Activated naive CD4-positive, alpha-beta T cell treated with anti-CD3 and anti-CD28 coated beads for 36 hours (primary cell): ENCODE measurements around the gene GGT7. TPM values are rescaled to one million over a fixed set of nuclear protein-coding genes. Genes with fewer than 3 reads are reported as not detected.

ENCODE experiments used
- CTCF ChIA-PET: fragments of 350-600 bp; sonication (Branson Sonifier 250); formaldehyde crosslinking; loops from one replicate; lab custom pipeline; 2021; ENCODE audit warnings: antibody characterized with exemption; lab: Charles Lee
- DNase-seq: peaks from one replicate; pipeline ENCODE4 v3.0.0-alpha.2; 2020
- H3K27ac Mint-ChIP-seq: one replicate; pipeline ENCODE4 v1.8.0; 2021; ENCODE audit warnings: mild to moderate bottlenecking, mixed read lengths
- H3K27me3 Mint-ChIP-seq: one replicate; pipeline ENCODE4 v1.8.0; 2021; ENCODE audit warnings: low read depth, mixed read lengths
- H3K36me3 Mint-ChIP-seq: one replicate; pipeline ENCODE4 v1.8.0; 2021; ENCODE audit warnings: low read depth, mixed read lengths
- H3K4me1 Mint-ChIP-seq: one replicate; pipeline ENCODE4 v1.8.0; 2021; ENCODE audit warnings: low read depth, mixed read lengths
- H3K4me3 Mint-ChIP-seq: one replicate; pipeline ENCODE4 v1.8.0; 2021; ENCODE audit warnings: mild to moderate bottlenecking, moderate library complexity, mixed read lengths
- H3K9me3 Mint-ChIP-seq: one replicate; pipeline ENCODE4 v1.8.0; 2021; ENCODE audit warnings: mixed read lengths
- intact Hi-C: fragments of 100-400 bp; cut with micrococcal nuclease; formaldehyde crosslinking; loops from one replicate; pipeline ENCODE4 v1.15.1; 2023
- total RNA-seq, 2 experiments: library from RNA; stranded (reverse); gene quantifications; one replicate each; pipeline ENCODE4 v1.2.3, GENCODE V29; 2021

The GGT7 gene
- total RNA-seq, 2 experiments from 2014 or later = 14.8 to 15.0 TPM

- DNase-seq = no peak
- CTCF ChIA-PET = interaction anchor here (0.6 to 1.1 kb wide), 2 partner anchors 37 to 615 kb away, joined by 3 read pairs; no protein-coding TSS in a partner anchor
- H3K27ac Mint-ChIP-seq = no peak overlapping the region
- intact Hi-C loops = no loop called here
- no peaks in the 10 kb centered on the region for H3K36me3 Mint-ChIP-seq
- H3K4me3 Mint-ChIP-seq = no peak overlapping the region
- no peaks in the 10 kb centered on the region for H3K9me3 Mint-ChIP-seq
- peaks cover 15% of the 10 kb centered on the region for H3K4me1 Mint-ChIP-seq
- no peaks in the 10 kb centered on the region for H3K27me3 Mint-ChIP-seq
Measured at GRCh38 chr20:34806255-34806654, 66.4 kb downstream of the GGT7 start.

DNA sequence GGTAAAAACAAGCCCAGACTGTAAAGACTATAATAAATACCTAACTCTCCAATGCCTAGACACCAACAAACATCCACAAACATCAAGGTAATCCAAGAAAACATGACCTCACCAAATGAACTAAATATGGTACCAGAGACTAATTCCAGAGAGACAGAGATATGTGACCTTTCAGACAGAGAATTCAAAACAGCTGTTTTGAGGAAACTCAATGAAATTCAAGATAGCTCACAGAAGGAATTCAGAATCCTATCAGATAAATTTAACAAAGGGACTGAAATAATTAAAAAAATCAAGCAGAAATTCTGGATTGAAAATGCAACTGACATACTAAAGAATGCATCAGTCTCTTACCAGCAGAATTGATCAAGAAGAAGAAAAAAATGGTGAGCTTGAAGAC, 73.8 kb downstream of the GGT7 start:
- intact Hi-C loops = no loop called here
- CTCF ChIA-PET = no interaction called here
- Mint-ChIP-seq H3K36me3 (peaks cover 2% of the 10 kb centered on the region), H3K9me3 (no peaks in the 10 kb centered on the region), H3K4me3 (no peak overlapping the region), H3K4me1 (peaks cover 44% of the 10 kb centered on the region), H3K27ac (no peak overlapping the region), H3K27me3 (no peaks in the 10 kb centered on the region)
- no peak for DNase-seq

GRCh38 chr20:34798328-34798727, 74.3 kb downstream of the GGT7 start:
- no peak for DNase-seq
- intact Hi-C loops = no loop called here
- H3K4me3 Mint-ChIP-seq = no peak overlapping the region
- H3K4me1 Mint-ChIP-seq = peaks cover 44% of the 10 kb centered on the region
- CTCF ChIA-PET = no interaction called here
- no peaks in the 10 kb centered on the region for H3K27me3 Mint-ChIP-seq
- H3K9me3 Mint-ChIP-seq = no peaks in the 10 kb centered on the region
- H3K27ac Mint-ChIP-seq = no peak overlapping the region
- H3K36me3 Mint-ChIP-seq = peaks cover 2% of the 10 kb centered on the region

- H3K9me3 Mint-ChIP-seq = no peaks in the 10 kb centered on the region
- intact Hi-C loops = no loop called here
- H3K36me3 Mint-ChIP-seq = peaks cover 2% of the 10 kb centered on the region
- no peak overlapping the region for H3K4me3 Mint-ChIP-seq
- H3K27ac Mint-ChIP-seq = no peak overlapping the region
- CTCF ChIA-PET = interaction anchor here (0.6 to 1.7 kb wide), 5 partner anchors 11 to 413 kb away, joined by 3 to 7 read pairs (median 3); no protein-coding TSS in a partner anchor
- H3K4me1 Mint-ChIP-seq = peaks cover 45% of the 10 kb centered on the region
- H3K27me3 Mint-ChIP-seq = no peaks in the 10 kb centered on the region
- no peak for DNase-seq
Measured at GRCh38 chr20:34797012-34797995, 75.4 kb downstream of the GGT7 start.

Other genes with a start within 250 kb of the GGT7 start
- gene PIGU, start 195.8 kb downstream of the GGT7 start, total RNA-seq = 10 to 100 TPM; 18.8 to 18.9 TPM
- 1 to 10 TPM; 1.9 TPM for gene TP53INP2, start 168.5 kb downstream of the GGT7 start, total RNA-seq
- gene NCOA6, start 47.2 kb downstream of the GGT7 start, total RNA-seq = 10 to 100 TPM; 13.9 to 14.1 TPM
- 10 to 100 TPM; 71.3 to 73.6 TPM for gene ACSS2, start 3.8 kb upstream of the GGT7 start, total RNA-seq
- gene GSS, start 83.0 kb upstream of the GGT7 start, total RNA-seq = 10 to 100 TPM; 84.3 to 86.0 TPM
- under 1 TPM; 0.20 to 0.86 TPM for gene MYH7B, start 83.0 kb upstream of the GGT7 start, total RNA-seq
- gene TRPC4AP, start 220.0 kb upstream of the GGT7 start, total RNA-seq = 10 to 100 TPM; 49.6 to 51.7 TPM